Calu3 (cell line): ENCODE results near the gene COL8A2. TPM values are rescaled to one million over a fixed set of nuclear protein-coding genes. Genes with fewer than 3 reads are reported as not detected.

Experiments used
- BruUV-seq: library from RNA; stranded (reverse); fragments of 400-500 nt; replicated peaks from 2 replicates; lab custom pipeline; 2021; lab: Mats Ljungman, UMichigan
- CTCF ChIA-PET: fragments of 300-600 bp; sonication (Branson Sonifier 250); formaldehyde crosslinking; loops from one replicate; lab custom pipeline; 2022; ENCODE audit warnings: antibody characterized with exemption; lab: Charles Lee
- DNase-seq: peaks from one replicate; pipeline ENCODE4 v3.0.0; 2022
- H3K27ac Mint-ChIP-seq: one replicate; pipeline ENCODE4 v1.8.0; 2022; ENCODE audit warnings: mixed read lengths; ENCODE audit not compliant: unreplicated experiment
- H3K27me3 Mint-ChIP-seq: one replicate; pipeline ENCODE4 v1.8.0; 2022; ENCODE audit warnings: mixed read lengths; ENCODE audit not compliant: unreplicated experiment
- H3K36me3 Mint-ChIP-seq: one replicate; pipeline ENCODE4 v1.8.0; 2022; ENCODE audit warnings: mild to moderate bottlenecking, moderate library complexity, mixed read lengths; ENCODE audit not compliant: insufficient read depth, unreplicated experiment
- H3K4me1 Mint-ChIP-seq: one replicate; pipeline ENCODE4 v1.8.0; 2022; ENCODE audit warnings: mild to moderate bottlenecking, low read depth, mixed read lengths; ENCODE audit not compliant: unreplicated experiment
- H3K4me3 Mint-ChIP-seq: one replicate; pipeline ENCODE4 v1.8.0; 2022; ENCODE audit warnings: mild to moderate bottlenecking, low read depth, moderate library complexity, mixed read lengths; ENCODE audit not compliant: unreplicated experiment
- H3K9me3 Mint-ChIP-seq: one replicate; pipeline ENCODE4 v1.8.0; 2022; ENCODE audit warnings: low read depth, mixed read lengths; ENCODE audit not compliant: unreplicated experiment
- CTCF ChIP-seq: fragments of 200-600 bp; IDR thresholded peaks from one replicate; pipeline ENCODE4 v1.8.0; 2022; ENCODE audit warnings: antibody characterized with exemption; ENCODE audit not compliant: unreplicated experiment
- intact Hi-C: fragments of 100-400 bp; cut with micrococcal nuclease; formaldehyde crosslinking; loops from one replicate; pipeline ENCODE4 v1.10.0; 2022; ENCODE audit not compliant: unreplicated experiment
- total RNA-seq: library from RNA; stranded (reverse); gene quantifications from 2 replicates; pipeline ENCODE4 v1.2.3, GENCODE V29; 2022

COL8A2 gene
- total RNA-seq, 1 experiment from 2014 or later, result not detected

- no TSS peak for BruUV-seq
- no peaks in the 10 kb centered on the region for H3K36me3 Mint-ChIP-seq
- peaks cover 9% of the 10 kb centered on the region for H3K4me1 Mint-ChIP-seq
- H3K9me3 Mint-ChIP-seq, result no peaks in the 10 kb centered on the region
- no peak for DNase-seq
- H3K4me3 Mint-ChIP-seq, result no peak overlapping the region
- H3K27ac Mint-ChIP-seq, result no peak overlapping the region
- CTCF ChIA-PET, result no interaction called here
- no peak for TF ChIP-seq CTCF
- intact Hi-C loops, result no loop called here
- H3K27me3 Mint-ChIP-seq, result peaks cover 55% of the 10 kb centered on the region
Observed at GRCh38 chr1:36112823-36113222, 12.2 kb downstream of the COL8A2 start.

GRCh38 chr1:36111151-36111550, 13.9 kb downstream of the COL8A2 start:
- H3K36me3 Mint-ChIP-seq, result no peaks in the 10 kb centered on the region
- H3K27me3 Mint-ChIP-seq, result peaks cover 48% of the 10 kb centered on the region
- intact Hi-C loops, result no loop called here
- no peak for DNase-seq
- no TSS peak for BruUV-seq
- TF ChIP-seq CTCF, result no peak
- no peak overlapping the region for H3K4me3 Mint-ChIP-seq
- H3K4me1 Mint-ChIP-seq, result peaks cover 9% of the 10 kb centered on the region
- H3K27ac Mint-ChIP-seq, result no peak overlapping the region
- no peaks in the 10 kb centered on the region for H3K9me3 Mint-ChIP-seq
- CTCF ChIA-PET, result interaction anchor here (1.1 kb wide), 1 partner anchor 24 kb away, joined by 5 read pairs; no protein-coding TSS in a partner anchor

GRCh38 chr1:36109041-36109679, 15.9 kb downstream of the COL8A2 start:
- Mint-ChIP-seq H3K27me3 (peaks cover 40% of the 10 kb centered on the region), H3K9me3 (no peaks in the 10 kb centered on the region), H3K4me1 (peaks cover 9% of the 10 kb centered on the region), H3K27ac (no peak overlapping the region), H3K4me3 (no peak overlapping the region), H3K36me3 (no peaks in the 10 kb centered on the region)
- CTCF ChIA-PET, result no interaction called here
- TF ChIP-seq CTCF, result no peak
- BruUV-seq, result no TSS peak
- intact Hi-C loops, result no loop called here
- DNase-seq, result peak; percentile 58

GRCh38 chr1:36108314-36108713, 16.7 kb downstream of the COL8A2 start:
- TF ChIP-seq CTCF, result no peak
- Mint-ChIP-seq H3K4me3 (no peak overlapping the region), H3K27me3 (peaks cover 32% of the 10 kb centered on the region), H3K4me1 (peaks cover 9% of the 10 kb centered on the region), H3K36me3 (no peaks in the 10 kb centered on the region), H3K9me3 (no peaks in the 10 kb centered on the region), H3K27ac (no peak overlapping the region)
- CTCF ChIA-PET, result no interaction called here
- DNase-seq, result no peak
- intact Hi-C loops, result no loop called here
- no TSS peak for BruUV-seq
